RWPE2 (cell line): ENCODE measurements around the gene KBTBD2.
A peak's percentile ranks its signal among the peaks of the same experiment; 100 is the strongest.
"Not testable (repeated sequence)": the region's sequence is repeated elsewhere in the genome, so short reads cannot be mapped to it uniquely, and the experiment has no call there.

Source experiments
- ATAC-seq: fragments of 200-7000 bp; cut with Tn5 transposase; 3 replicates; pipeline ENCODE4 v1.9.1; 2021; ENCODE audit warnings: low read depth
- DNase-seq: peaks from one replicate; pipeline ENCODE4 v3.0.0-alpha.2; 2020; ENCODE audit warnings: low spot score
- H3K27ac ChIP-seq: fragments of 450-650 bp; 2 replicates; pipeline ENCODE4 v1.5.1; 2017; ENCODE audit warnings: mild to moderate bottlenecking; ENCODE audit not compliant: poor library complexity, severe bottlenecking
- H3K27me3 ChIP-seq: fragments of 250-450 bp; sonication (Bioruptor Pico); 2 replicates; pipeline ENCODE4 v1.5.1; 2021; ENCODE audit warnings: mild to moderate bottlenecking, moderate library complexity; ENCODE audit not compliant: insufficient read depth, poor library complexity, severe bottlenecking
- H3K36me3 ChIP-seq: fragments of 250-450 bp; sonication (Bioruptor Pico); 2 replicates; pipeline ENCODE4 v1.5.1; 2020; ENCODE audit warnings: low read depth, mild to moderate bottlenecking, moderate library complexity
- H3K4me1 ChIP-seq: fragments of 250-450 bp; sonication (Bioruptor Pico); 2 replicates; pipeline ENCODE4 v1.5.1; 2021; ENCODE audit warnings: mild to moderate bottlenecking, moderate library complexity; ENCODE audit not compliant: insufficient read depth, poor library complexity, severe bottlenecking
- H3K4me3 ChIP-seq: fragments of 250-450 bp; sonication (Bioruptor Pico); 2 replicates; pipeline ENCODE4 v1.5.1; 2021; ENCODE audit warnings: mild to moderate bottlenecking, moderate library complexity; ENCODE audit not compliant: severe bottlenecking
- H3K9me3 ChIP-seq: fragments of 250-450 bp; sonication (Bioruptor Pico); 2 replicates; pipeline ENCODE4 v1.5.1; 2021; ENCODE audit warnings: mild to moderate bottlenecking, moderate library complexity; ENCODE audit not compliant: severe bottlenecking
- TF ChIP-seq, protein P1 (sequence below): fragments of 450-650 bp; IDR thresholded peaks from one replicate; pipeline ENCODE4 v1.5.1; 2017; ENCODE audit warnings: mild to moderate bottlenecking, moderate library complexity; ENCODE audit not compliant: poor library complexity, severe bottlenecking

KBTBD2 gene

DNA sequence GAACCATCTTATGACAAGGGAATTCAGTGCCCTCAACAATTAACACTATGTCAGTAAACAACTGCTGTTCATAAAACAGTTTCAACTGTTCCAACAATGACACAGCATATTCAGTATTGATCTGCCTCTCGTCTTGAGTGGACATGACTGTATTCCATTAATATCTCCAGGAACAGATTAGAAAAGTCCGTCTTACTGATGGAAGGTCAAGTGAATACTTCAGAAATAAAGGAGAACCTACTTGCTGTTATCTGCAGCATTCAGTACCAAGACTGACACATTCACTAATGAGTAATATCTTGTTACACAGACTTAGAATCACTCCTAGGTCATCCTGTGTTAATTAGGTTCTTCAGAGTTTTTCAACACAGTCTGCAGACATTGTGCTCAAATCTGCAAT is 12.1 kb downstream of the KBTBD2 start:
- ATAC-seq (0 out of 3 replicates have a peak, but pooled peaks have one; percentile 35), DNase-seq (no peak)
- H3K36me3 ChIP-seq = peaks cover 48% of the 10 kb centered on the region
- H3K9me3 ChIP-seq = peaks cover 3% of the 10 kb centered on the region
- TF ChIP-seq, protein P1, sequence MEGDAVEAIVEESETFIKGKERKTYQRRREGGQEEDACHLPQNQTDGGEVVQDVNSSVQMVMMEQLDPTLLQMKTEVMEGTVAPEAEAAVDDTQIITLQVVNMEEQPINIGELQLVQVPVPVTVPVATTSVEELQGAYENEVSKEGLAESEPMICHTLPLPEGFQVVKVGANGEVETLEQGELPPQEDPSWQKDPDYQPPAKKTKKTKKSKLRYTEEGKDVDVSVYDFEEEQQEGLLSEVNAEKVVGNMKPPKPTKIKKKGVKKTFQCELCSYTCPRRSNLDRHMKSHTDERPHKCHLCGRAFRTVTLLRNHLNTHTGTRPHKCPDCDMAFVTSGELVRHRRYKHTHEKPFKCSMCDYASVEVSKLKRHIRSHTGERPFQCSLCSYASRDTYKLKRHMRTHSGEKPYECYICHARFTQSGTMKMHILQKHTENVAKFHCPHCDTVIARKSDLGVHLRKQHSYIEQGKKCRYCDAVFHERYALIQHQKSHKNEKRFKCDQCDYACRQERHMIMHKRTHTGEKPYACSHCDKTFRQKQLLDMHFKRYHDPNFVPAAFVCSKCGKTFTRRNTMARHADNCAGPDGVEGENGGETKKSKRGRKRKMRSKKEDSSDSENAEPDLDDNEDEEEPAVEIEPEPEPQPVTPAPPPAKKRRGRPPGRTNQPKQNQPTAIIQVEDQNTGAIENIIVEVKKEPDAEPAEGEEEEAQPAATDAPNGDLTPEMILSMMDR = no peak
- no peaks in the 10 kb centered on the region for H3K27me3 ChIP-seq
- H3K4me1 ChIP-seq = peaks cover 14% of the 10 kb centered on the region
- H3K27ac ChIP-seq = no peak overlapping the region
- H3K4me3 ChIP-seq = no peak overlapping the region

DNA sequence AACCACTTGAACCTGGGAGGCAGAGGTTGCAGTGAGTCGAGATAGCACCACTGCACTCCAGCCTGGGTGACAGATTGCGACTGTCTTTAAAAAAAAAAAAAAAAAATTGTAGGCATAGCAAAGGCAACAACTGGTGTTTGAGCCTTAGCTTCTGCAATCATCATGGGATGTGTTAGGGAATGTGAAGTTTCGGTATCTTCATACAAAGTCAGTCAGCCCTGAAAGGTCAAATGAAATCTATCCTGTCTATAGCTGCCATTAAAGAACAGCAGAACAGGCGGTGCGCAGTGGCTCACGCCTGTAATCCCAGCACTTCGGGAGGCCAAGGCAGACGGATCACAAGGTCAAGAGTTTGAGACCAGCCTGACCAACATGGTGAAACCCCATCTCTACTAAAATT is 13.5 kb downstream of the KBTBD2 start:
- not testable (repeated sequence) for DNase-seq, H3K4me3 ChIP-seq, ATAC-seq, H3K27ac ChIP-seq, H3K27me3 ChIP-seq, H3K9me3 ChIP-seq
- Histone ChIP-seq H3K4me1 (peaks cover 14% of the 10 kb centered on the region), H3K36me3 (peaks cover 63% of the 10 kb centered on the region)

- Histone ChIP-seq H3K36me3 (peaks cover 93% of the 10 kb centered on the region), H3K4me1 (no peaks in the 10 kb centered on the region), H3K27me3 (no peaks in the 10 kb centered on the region), H3K27ac (no peak overlapping the region), H3K4me3 (no peak overlapping the region), H3K9me3 (peaks cover 1% of the 10 kb centered on the region)
- ATAC-seq (no peak), DNase-seq (no peak)
- TF ChIP-seq, protein P1 = no peak
Measured at GRCh38 chr7:32872421-32872820, 19.1 kb downstream of the KBTBD2 start.

DNA sequence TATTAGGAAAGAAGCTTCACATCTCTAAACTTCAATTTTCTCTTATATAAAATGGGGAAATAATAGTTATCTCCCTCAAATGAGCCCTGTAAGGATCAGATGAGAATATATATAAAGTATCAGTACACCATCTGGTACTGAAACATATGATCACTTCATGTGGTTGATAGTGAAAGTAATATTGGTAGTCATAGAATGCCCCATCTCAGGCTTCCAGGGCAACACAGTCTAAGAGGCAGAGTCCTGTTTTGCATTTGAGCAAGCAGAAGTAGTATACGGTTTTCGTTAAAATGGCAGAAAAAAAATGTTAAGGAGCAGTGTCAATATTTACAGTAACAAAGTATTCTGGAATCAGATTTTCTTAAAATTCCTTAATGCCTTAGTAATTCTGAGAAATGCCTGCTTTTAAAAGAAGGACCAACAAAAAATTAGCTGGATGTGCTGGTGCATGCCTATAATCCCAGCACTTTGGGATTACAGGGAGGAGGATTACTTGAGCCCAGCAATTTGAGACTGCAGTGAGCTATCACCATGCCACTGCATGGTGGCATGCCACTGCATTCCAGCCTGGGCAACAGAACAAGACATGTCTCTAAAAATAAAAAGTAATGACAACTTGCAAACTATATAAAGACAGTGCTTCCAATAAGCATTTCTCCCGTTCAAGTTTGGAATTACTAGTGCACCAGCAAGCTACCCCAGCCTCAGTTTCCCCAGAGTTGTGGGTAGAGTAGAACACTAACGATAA is 19.8 kb downstream of the KBTBD2 start:
- DNase-seq (no peak), ATAC-seq (no peak)
- Histone ChIP-seq H3K27me3 (no peaks in the 10 kb centered on the region), H3K36me3 (peaks cover 87% of the 10 kb centered on the region), H3K4me1 (no peaks in the 10 kb centered on the region), H3K27ac (no peak overlapping the region), H3K4me3 (no peak overlapping the region), H3K9me3 (no peaks in the 10 kb centered on the region)
- TF ChIP-seq, protein P1 = no peak

GRCh38 chr7:32870298-32870697 is 21.3 kb downstream of the KBTBD2 start:
- Histone ChIP-seq H3K36me3 (peaks cover 74% of the 10 kb centered on the region), H3K27me3 (no peaks in the 10 kb centered on the region), H3K9me3 (no peaks in the 10 kb centered on the region), H3K27ac (no peak overlapping the region), H3K4me3 (no peak overlapping the region), H3K4me1 (no peaks in the 10 kb centered on the region)
- ATAC-seq = no peak
- DNase-seq = no peak
- TF ChIP-seq, protein P1 = no peak
